Choroid plexus epithelial cell (primary cell): ENCODE measurements around the gene CLEC11A.

Experiments
- DNase-seq: peaks from one replicate; pipeline ENCODE4 v3.0.0-alpha.2; 2010; ENCODE audit warnings: low read depth
- H3K4me3 ChIP-seq: 2 replicates; pipeline ENCODE4 v1.5.1; 2011; ENCODE audit warnings: low read depth, mild to moderate bottlenecking, control low read depth, low read length, moderate library complexity
- CTCF ChIP-seq: conservative IDR thresholded peaks from 2 replicates; pipeline ENCODE4 v1.5.1; 2011; ENCODE audit warnings: low read depth, mild to moderate bottlenecking, control low read depth, inconsistent platforms, low read length, moderate library complexity

Gene CLEC11A

GRCh38 chr19:50735869-50736268, 12.7 kb downstream of the CLEC11A start:
- no peak for DNase-seq
- TF ChIP-seq CTCF: no peak
- no peak overlapping the region for H3K4me3 ChIP-seq

- TF ChIP-seq CTCF: no peak
- DNase-seq: no peak
- no peak overlapping the region for H3K4me3 ChIP-seq
Observed at GRCh38 chr19:50736338-50736737, 13.2 kb downstream of the CLEC11A start.

GRCh38 chr19:50739132-50739913, 16.2 kb downstream of the CLEC11A start:
- no peak for TF ChIP-seq CTCF
- DNase-seq: no peak
- no peak overlapping the region for H3K4me3 ChIP-seq

- no peak overlapping the region for H3K4me3 ChIP-seq
- DNase-seq: no peak
- no peak for TF ChIP-seq CTCF
Observed at GRCh38 chr19:50739914-50740426, 16.8 kb downstream of the CLEC11A start.

GRCh38 chr19:50741179-50741933, 18.2 kb downstream of the CLEC11A start:
- no peak overlapping the region for H3K4me3 ChIP-seq
- DNase-seq: no peak
- TF ChIP-seq CTCF: no peak

- no peak for TF ChIP-seq CTCF
- H3K4me3 ChIP-seq: no peak overlapping the region
- no peak for DNase-seq
Observed at GRCh38 chr19:50743537-50743936, 20.4 kb downstream of the CLEC11A start.
